ENCODE results near the gene ABITRAM.

- no peak for TF ChIP-seq CTCF (IDR thresholded peaks at IDR 0.05)
- TF ChIP-seq POLR2A (IDR thresholded peaks at IDR 0.05) = no peak
Observed at GRCh38 chr9:108897324-108898096, 36.7 kb upstream of the ABITRAM start.
